ENCODE measurements around the gene SSH2. TPM values are rescaled to one million over a fixed set of nuclear protein-coding genes. Genes with fewer than 3 reads are reported as not detected.

The SSH2 gene
- total RNA-seq, 1 experiment from 2014 or later: 14.6 TPM

- peaks cover 3% of the 10 kb centered on the region for H3K79me1 ChIP-seq (ENCODE audit: insufficient read depth, low read depth, low read length, poor library complexity, severe bottlenecking)
- no peaks in the 10 kb centered on the region for H3K9me3 ChIP-seq (ENCODE audit: control insufficient read depth, low read depth, low read length)
- no peak overlapping the region for H3K23ac ChIP-seq (ENCODE audit: insufficient read length, low read depth, low read length)
- H3K27ac ChIP-seq (ENCODE audit: insufficient read length, low read depth, low read length): no peak overlapping the region
- no peaks in the 10 kb centered on the region for H3K9me3 Mint-ChIP-seq
- H3K4me1 ChIP-seq (ENCODE audit: insufficient read depth, low read length): peaks cover 7% of the 10 kb centered on the region; the same call in 1 of the 2 replicates
- H2AFZ ChIP-seq (ENCODE audit: low read length): no peak overlapping the region
- peak; percentile 78 for DNase-seq
- H3K56ac ChIP-seq (ENCODE audit: insufficient read length, low read depth, low read length): no peak overlapping the region
- peaks cover 37% of the 10 kb centered on the region for H3K23me2 ChIP-seq (ENCODE audit: insufficient read length, low read depth, low read length, poor library complexity, severe bottlenecking)
- H2BK120ac ChIP-seq (ENCODE audit: low read depth, low read length, poor library complexity, severe bottlenecking): no peak overlapping the region
- peak overlapping the region in 2 of 3 experiments; percentile 83 to 87; a peak in 3 of 7 replicates for H3K27ac Mint-ChIP-seq
- H3T11ph ChIP-seq (ENCODE audit: low read length): no peak overlapping the region
- H3K27me3 Mint-ChIP-seq (ENCODE audit: low read depth): peaks cover 5% of the 10 kb centered on the region
- WGBS (ENCODE audit: extremely low coverage, insufficient read length, low lambda C conversion rate): no CpG with 5 or more reads among the region's 30 CpGs
- no peak overlapping the region for H2BK5ac ChIP-seq (ENCODE audit: insufficient read length, low read length)
- H3K4me1 Mint-ChIP-seq: peaks cover 42 to 61% of the 10 kb centered on the region in 2 experiments
- peaks cover 20% of the 10 kb centered on the region; the same call in 1 of the 2 replicates for H3K79me2 ChIP-seq (ENCODE audit: insufficient read depth, low read length)
- peak overlapping the region; percentile 69 for H3K4me2 ChIP-seq (ENCODE audit: insufficient read depth, insufficient read length, low read length)
- no peaks in the 10 kb centered on the region for H4K20me1 ChIP-seq (ENCODE audit: control insufficient read depth, insufficient read depth, insufficient read length)
- H4K91ac ChIP-seq (ENCODE audit: insufficient read length, low read depth, low read length): no peak overlapping the region
- no peak for TF ChIP-seq CTCF (conservative IDR thresholded peaks at IDR 0.05)
- H3K27me3 ChIP-seq (ENCODE audit: insufficient read depth, low read length): no peaks in the 10 kb centered on the region
- H3K18ac ChIP-seq (ENCODE audit: insufficient read length, low read depth, low read length): no peak overlapping the region
- no peak overlapping the region for H4K8ac ChIP-seq (replicated peaks; ENCODE audit: insufficient read length, low read depth, low read length)
- H4K5ac ChIP-seq (ENCODE audit: insufficient read length, low read depth, low read length): no peak overlapping the region
- H2BK15ac ChIP-seq (ENCODE audit: low read depth, low read length): no peak overlapping the region
- no peak overlapping the region for H3K4ac ChIP-seq (ENCODE audit: low read depth, low read length)
- no peak overlapping the region for H3K9ac ChIP-seq (ENCODE audit: extremely low read depth, insufficient read length, low read length)
- H2BK20ac ChIP-seq (ENCODE audit: low read depth, low read length, poor library complexity, severe bottlenecking): no peak overlapping the region
- peaks cover 0 to 1% (median 0%) of the 10 kb centered on the region in 3 experiments; a peak in 1 of 7 replicates for H3K36me3 Mint-ChIP-seq (ENCODE audit: insufficient read depth in 1 of 3, low read depth in 3 of 3)
- peak overlapping the region; percentile 81 to 90 for H3K4me3 Mint-ChIP-seq
- no peak overlapping the region for H2BK12ac ChIP-seq (ENCODE audit: insufficient read length, low read depth, low read length)
- no peak overlapping the region for H3K14ac ChIP-seq (ENCODE audit: insufficient read depth, low read length)
- H2AK5ac ChIP-seq (ENCODE audit: insufficient read length, low read length): no peak overlapping the region
Measured at GRCh38 chr17:29590411-29591145, 339.4 kb downstream of the SSH2 start.

All from H9 (cell line).